Activated gamma-delta T cell treated with anti-CD3 and anti-CD28 coated beads, Interleukin-2, amount 50 U/mL, for 16 hours (primary cell): ENCODE data around the gene POLN.

ENCODE experiments used
- DNase-seq: peaks from one replicate; pipeline ENCODE4 v3.0.0-alpha.2; 2020; ENCODE audit warnings: low read depth

POLN gene

DNA sequence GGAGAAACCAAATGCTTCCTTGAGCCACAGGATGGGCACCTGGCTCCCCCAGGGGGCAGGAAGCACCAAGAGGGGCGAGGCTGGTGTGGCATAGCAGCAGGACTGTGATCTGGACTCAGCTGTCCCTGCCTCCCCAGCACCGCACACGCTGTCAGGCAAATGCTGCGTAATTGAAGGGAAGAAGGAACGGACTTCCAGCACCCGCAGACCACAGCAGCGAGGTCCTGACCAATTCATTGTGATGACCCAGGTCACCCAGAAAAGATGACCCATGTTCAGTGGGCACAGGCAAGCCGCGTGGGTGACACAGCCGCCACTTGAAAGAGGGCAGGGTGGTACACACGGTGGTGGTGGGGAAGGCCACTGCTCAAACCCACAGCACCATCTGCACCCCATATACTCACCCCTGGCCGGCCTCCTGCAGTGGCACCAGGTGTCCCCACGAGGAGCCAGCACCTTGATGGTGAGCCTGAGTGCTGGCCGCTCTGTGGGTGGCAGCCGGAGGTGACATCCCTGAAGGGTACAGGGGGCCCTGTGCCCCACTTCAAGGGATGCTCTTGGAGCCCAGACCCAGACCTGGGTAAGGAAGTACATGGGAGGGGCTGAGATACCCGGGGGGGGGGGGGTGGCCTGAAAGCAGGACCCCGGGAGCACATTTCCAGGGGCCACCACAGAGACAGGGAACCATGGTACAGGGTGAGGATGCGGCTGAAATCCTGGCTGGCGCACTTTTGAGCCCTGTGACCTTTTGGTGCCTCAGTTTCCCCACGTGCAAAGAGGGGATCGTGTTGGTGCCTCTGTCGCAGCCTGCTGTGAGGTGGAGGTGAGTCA lies 171.3 kb downstream of the POLN start:
- DNase-seq, result no peak

DNA sequence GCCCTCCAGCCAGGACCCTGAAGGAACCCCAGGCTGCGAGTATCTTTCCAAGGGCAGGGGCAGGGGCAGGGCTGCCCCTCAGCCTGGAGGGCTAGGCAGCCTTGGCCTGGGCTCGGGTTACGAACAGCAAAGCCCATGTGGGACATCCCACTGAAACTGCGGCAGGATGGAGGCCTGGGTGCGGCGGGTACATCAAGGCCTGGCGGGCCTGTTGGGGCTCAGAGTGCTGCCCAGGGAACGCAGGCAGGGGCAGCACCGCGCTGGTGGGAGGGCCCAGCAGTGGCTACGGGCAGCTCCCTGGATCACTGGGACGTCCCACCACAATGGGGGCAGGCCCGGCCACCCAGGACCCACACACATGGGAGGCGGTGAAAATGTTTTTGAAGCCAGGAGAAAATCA lies 171.9 kb downstream of the POLN start:
- DNase-seq, result no peak

DNA sequence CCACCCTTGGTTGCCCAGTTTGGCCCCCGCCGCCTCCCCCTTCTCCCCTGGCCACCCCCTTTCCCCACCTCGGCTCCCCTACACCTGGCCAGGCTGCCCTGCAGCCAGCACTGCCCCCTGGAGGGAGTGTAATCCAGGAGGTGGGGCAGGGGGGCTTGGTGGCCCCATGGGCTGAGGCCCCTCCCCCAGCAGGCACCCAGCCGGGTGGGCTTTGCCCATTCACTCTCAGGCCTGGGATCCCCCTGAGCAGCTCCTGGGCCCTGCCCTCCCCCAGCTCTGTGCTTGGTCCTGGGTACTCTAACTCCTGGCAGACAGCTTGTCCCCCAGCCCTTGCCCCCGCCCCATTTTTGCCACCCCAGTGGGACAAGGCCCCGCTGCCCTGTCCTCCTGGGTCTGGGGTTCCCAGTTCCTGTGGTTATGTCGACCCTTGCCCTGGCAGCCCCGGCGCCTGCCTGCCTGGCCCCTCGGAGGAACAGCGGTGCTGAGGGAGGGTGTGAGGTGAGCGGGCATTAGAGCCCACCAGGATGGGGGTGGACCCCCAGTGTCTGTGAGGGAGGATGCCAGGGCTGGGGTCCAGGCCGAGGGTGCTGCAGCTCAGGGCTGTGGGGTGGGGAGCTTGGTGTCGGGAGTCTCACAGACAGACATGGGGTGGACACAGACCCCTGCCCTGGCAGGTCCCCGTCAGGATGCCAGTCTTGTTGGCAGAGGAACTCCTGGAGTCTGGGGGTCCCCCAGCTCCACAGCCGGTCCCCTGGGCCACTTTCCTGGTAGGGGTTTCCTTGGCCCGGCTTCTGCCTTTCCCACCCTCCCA lies 172.6 kb downstream of the POLN start:
- DNase-seq, result no peak

DNA sequence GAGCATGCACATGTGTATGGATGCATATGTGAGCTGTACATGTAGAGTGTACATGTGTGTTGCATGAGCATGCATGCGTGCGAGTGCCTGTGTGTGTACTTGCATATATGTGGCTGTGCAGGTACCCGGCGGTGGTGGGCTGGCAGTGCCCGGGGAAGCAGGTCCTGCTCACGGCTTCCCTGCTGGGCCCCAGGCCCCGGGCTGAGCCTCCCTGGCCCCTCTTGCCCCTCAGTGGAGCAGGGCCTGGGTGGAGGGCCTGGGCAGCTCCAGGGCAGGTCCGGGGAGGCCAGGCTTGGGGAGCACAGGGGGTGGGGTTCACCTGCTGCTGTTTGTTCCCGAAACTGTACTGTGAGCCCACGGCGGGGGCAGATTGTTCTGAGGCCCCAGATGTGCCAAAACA lies 173.4 kb downstream of the POLN start:
- no peak for DNase-seq

DNA sequence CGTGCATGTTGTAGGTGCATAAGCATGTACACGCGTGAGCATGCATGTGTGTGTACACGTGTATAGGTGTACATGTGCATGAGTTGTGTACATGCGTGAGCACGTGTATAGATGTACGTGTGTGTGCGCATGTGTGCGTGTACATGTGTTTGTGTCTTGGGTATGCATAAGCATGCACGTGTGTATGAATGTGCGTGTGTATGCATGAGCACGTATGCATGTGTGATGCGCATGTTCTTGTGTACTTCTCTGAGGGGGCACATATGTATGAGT lies 173.8 kb downstream of the POLN start:
- no peak for DNase-seq

DNA sequence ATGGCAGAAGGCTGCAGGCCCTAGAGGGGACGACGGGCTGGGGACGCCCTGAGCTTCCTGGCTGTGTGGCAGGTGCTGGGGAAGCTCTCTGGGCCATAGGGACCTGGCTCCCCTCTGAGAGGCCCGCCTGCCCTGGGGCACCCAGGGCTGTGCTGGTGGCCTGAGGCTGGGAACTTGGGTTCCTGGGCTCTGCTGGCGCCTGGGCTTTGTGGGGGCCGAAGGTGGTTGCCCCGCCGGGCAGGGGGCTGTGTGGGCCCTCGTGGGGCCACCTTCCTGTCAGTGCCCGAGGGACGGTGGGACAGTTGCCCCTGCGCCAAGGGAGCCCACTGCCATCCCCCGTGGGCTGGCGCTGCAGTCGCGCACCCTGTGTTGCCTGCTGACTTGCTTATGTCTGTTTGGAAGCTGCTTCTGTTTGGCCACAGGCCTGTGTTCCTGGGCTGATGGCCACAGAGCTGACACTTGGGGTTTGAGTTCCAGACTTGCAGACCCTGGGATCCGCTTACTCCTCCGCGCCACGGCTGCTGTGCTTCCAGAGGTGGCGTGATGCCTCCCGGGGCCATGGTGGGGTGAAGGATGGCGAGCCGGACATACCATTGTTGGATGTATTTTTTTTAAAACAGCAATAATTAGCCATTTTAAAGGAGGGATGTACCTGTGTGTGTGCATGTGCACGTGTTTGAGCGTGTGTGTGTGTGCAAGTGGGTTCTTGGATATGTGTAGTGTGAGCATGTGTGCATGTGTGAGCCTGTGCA lies 174.3 kb downstream of the POLN start:
- DNase-seq, result no peak

DNA sequence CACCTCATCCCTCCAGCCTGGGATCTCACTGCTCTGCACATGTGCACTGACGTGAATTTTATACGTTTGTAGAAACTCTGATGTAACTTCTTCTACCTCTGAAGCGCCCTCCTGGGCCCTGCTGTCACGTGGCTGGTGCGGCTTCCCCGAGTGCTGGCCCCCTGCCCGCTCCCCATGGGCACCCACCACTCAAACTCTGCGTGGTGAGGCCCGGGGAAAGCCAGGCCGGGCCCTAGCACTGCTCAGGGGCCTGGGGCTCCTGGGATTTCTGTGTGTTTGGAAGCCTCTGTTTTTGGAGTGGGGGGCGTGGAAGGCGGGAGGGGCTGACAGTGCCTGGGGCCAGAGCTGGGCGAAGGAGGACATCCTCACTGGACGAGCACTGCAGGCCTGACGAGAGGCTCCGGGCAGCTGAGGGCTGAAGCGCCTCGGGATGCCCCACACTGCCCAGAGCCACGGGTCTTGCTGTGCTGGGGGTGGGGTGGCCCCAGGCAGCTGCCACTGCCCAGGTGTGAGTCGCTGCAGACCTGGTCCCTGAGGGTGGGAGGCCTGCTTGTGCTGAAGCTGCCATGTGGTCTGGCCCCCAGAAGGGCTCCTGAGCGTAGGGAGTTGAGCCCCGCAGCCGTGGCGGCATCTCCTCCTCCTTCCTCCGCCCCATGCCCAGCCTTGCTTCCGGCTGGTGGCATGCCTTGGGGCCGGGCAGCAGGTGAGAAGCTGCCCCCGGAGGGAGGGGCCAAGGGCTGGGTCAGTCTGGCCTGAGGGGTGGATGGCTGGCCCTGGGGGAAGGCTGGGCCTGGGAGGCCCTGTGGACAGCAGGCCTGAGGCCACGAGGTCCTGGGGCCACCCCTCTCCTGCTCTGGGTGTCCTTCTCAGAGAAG lies 175.1 kb downstream of the POLN start:
- DNase-seq, result no peak

DNA sequence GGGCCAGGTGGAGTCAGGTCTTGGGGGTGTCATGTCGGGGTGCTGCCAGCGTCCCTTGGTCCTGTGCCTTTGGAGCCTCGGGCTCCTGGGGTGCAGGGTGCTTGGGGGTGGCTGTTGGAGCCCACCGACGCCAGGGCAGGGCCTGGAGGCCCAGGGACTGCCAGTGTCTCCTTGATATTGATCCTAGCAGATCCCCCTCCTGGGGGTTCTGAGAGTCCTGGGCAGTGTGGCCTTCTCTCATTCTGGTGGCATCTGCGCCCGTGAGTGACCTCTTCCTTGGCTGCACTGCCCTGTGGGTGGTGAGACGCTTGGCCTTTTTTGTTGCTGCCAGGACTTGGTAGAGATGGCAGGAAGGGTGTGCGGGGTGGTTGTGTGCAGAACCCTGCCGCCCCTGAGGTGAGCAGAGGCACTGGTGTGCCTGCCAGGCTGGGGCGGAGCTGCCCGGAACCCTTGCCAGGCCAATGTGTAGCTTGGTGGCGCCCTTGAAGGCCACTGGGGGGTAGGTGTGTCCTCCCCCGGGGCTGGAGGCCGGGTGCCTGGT lies 175.8 kb downstream of the POLN start:
- no peak for DNase-seq

DNA sequence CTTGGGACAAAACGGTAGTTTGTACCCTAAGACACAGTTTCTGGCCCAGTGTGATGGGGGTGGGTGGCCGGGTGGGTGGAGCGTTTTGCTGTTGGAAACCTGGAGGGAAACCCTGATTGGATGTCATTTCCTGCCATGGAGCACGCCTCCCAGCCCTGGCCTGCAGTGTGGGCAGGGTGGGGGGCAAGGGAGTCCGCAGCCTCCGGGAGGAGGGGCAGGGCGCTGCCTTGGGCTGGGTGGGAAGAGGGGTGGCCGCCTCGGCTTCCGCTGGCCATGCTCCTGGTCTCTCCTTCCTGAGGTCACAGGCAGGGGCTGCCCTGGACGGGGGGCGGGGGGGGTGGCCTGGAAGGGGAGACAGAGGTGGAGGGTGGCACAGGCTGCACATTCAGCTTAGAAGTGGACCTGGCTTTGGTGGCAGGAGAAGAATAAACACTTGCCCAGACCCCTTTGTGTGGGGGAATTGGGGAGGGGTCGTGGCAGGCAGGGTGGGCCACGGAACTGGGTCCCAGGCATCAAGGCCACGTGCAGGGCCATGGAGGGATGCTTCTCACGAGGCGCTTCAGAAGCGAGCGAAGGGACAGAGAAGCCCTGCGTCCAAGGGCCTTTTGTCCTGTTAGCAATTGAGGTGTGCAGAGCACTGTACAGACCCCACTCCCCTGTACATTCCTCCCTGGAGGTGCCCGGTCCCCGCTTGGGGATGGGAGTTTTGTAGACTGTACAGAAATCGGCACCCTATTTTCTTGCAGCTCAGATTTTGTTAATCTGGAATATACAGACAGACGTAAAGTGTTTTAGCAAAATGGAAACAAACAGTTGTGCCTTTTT lies 176.6 kb downstream of the POLN start:
- DNase-seq, result no peak

DNA sequence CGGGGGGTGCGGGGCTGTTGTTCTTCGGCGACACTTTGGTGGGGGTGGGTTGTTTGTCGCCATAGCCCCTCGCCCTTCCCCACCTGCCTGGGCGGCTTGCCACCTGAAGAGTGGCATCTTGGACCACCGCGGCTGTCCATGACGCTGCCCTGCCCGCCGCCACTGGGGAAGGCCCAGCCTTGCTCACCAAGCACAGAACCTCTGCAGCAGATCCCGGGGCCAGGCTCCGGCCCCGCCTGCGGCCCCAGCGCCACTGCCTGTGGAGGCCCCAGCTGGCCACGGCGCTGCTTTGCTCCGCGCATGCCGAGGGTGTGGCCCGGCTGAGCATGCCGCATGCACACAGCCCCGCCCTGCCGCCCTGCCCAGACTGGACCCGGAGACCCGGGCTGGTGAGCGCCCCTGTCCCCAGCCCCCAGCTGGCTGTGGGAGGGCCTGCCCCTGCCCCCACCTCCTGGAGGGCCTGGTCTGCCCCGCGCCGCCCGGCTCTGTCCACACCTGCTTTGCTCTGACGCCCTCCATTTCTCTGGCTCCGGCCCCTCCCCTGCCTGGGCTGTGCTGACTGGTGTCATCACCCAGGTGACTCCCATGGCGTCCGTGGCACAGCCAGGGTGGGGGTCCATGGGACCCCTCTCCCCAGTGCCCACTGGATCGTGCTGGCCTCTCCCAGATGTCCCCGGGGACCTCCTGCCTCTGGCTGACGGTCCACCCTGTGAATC lies 177.5 kb downstream of the POLN start:
- no peak for DNase-seq

DNA sequence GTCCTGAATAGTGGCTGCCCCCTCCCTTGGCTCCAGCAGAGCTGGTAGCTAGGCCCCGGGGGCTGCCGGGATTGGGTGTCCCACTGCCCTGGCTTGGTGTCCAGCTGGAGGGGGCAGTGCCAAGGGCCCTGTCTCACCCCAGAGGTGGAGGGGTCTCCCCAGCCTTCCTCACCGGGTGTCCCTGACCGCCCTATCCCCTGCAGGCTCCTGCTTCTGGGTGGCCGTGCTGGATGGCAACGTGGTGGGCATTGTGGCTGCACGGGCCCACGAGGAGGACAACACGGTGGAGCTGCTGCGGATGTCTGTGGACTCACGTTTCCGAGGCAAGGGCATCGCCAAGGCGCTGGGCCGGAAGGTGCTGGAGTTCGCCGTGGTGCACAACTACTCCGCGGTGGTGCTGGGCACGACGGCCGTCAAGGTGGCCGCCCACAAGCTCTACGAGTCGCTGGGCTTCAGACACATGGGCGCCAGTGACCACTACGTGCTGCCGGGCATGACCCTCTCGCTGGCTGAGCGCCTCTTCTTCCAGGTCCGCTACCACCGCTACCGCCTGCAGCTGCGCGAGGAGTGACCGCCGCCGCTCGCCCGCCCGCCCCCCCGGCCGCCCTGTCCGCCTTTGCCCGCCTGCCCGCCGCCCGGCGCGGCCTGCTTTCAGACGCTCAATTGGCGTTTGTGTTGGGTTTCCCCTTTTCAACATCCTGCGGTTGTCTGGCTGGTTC lies 178.2 kb downstream of the POLN start:
- no peak for DNase-seq

DNA sequence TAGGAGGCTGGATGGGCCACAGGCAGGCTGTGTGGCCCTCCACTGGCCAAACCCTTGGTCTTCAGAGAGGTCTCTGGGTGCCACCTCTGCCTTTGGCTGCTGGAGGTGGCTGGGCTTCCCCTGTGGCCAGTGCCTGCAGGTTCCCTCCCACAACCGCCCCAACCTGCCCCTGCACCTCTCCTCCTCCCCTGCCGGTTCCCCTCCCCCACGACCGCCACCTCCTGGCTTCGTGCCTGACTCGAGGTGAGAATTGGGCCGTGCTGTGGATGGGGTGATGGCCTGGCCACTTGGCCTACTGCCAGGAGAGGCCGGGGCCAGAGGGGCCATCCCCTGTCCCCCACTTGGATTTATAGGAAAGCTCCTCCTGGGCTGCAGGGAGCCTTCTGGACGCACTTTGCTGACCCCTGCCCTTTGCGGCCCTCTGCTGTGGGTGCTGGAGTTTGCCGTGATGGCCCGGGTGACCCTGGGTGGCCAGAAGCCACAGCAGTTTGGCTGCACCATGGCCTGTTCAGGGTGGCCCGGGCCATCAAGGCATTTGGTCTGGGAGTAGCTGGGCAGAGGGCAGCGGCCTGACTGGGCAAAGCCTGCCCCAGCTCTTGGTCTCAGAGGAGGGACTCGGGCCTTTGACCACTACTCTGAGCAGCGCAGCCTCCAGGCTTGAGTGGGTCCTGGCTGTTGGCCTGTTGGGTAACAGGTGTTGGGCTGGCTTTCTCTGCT lies 179.0 kb downstream of the POLN start:
- DNase-seq, result no peak

DNA sequence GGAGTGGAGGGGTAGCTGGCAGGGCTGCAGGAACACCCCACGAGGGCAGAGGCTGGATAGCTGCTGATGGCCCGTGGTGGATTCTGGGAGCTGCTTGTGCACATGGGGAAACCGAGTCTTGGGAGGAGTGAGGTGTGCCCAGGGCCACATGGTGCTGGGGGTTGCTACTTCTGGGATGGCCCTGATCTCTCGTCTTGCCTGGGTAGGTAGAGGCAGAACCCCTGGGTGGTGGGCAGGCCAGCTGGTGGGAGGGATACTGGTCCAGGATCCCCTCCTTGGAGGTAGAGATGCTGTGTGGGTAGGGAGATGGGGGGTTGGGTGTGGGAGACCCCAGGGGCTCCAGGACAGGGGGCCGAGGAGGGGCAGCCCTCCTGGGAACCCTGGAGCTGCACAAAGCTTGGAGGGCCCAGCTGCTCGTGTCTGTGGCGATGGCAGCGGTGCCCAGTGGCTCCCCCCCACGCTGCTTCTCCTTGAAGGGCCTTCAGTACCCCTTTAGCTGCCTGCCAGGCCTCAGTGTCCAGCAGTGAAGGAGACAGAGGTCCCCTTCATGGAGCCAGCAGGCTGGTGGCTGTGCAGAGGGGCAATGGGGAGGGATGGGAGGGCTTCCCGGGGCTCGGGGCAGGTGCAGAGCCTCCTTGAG lies 179.6 kb downstream of the POLN start:
- DNase-seq, result no peak

DNA sequence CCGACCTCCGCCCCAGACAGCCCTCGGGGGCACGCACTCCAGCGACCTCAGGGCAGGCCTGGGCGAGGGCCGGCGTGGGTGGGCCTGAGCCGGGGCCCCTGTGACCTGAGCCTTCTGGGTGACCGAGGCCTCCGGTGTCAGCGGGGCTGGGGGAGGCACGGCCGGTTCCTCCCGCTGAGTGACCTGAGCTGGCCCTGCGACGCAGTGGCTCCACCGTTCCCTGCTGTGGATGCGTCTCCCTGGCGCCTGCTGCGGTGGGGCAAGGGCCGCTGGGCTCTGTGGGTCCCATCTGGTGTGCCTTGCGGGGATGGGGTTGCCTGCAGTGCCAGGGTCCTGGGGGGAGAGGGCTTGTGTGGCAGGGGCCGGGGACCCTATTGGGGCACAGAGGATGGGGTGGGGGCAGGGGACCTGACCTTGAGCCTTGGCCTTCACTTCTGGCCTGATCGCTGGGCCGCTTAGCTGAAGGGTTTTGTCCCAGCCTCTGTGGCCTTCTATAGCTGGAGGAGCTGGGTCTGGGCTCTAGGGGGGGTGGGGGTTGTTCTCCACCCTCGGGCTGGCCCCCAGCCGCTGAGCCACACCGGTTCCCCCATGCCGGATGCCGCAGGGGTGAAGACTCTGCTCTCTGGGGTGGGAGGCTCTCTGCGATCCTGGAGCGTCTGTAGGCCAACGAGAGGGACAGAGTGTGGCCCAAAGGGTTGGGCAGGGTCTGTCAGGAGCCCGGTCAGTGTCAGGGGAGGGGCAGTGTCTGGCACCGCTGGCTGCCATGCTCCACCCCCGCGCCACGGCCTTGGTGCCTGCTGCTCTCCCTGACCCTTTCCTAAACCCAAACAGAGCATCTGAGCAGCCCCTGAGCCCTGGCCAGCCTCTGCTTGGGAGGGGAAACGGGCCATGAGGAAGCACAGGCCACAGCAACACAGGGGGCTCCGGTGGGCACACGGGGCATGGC lies 180.5 kb downstream of the POLN start:
- no peak for DNase-seq

DNA sequence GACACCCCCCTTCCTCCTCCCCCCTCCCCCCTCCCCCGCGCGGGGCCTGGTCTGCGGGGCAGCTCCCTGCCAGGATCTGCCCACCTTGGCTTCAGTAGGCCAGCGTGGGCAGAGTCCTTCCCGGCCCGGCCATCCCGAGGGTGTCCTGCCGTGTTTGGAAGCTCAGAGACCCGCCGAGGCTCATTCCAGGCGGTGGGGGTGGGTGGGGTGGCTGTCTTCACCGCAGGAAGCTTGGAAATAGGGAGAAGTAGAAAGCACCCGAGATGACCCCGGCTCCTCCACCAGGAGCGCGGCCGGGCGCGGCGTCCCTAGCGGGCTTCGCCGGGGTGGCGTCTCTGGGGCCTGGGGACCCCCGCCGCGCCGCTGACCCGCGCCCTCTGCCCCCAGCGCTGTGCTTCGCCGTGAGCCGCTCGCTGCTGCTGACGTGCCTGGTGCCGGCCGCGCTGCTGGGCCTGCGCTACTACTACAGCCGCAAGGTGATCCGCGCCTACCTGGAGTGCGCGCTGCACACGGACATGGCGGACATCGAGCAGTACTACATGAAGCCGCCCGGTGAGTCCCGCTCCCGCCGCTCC lies 181.2 kb downstream of the POLN start:
- no peak for DNase-seq

DNA sequence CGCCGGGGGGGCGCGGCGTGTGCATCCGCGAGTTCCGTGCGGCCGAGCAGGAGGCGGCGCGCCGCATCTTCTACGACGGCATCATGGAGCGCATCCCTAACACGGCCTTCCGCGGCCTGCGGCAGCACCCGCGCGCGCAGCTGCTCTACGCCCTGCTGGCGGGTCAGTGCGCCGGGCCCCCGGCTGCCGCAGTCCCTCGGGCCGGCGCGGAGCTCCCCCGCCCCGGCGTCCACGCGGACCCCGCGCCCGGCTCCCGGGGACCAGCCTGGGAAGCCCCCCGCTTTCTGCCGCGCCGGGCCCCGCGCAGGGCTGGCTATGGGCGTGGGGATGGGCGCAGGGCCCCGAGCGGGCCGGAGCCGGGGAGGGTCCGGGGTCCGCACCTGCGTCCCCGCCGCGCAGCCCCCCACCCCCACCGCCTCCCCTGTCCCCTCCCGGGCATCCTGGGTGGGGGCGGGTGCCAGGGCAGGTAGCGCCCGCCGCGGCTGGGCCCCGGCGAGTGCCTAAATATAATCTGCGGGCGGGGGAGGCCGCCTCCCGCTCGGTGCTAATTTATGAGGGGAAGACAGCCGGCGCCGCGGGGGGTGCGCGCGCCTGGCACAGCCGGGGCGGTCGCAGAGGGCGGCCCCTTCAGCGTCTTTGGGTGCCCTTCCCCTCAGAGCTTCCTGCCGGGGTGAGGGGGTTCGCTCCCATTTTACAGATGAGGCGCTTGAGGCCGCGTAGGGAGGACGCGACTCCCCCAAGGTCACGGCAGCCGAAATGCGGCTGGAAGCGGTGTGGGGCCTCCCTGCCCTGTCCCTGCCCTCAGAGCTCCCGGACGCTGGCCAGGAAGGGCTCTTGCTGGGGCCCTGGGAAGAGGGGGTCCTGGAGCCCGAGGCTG lies 182.0 kb downstream of the POLN start:
- no peak for DNase-seq
